Right renal pelvis (tissue), 4 donors: Measurements from ENCODE around the gene NLRP1. TPM values are rescaled to one million over a fixed set of nuclear protein-coding genes. Genes with fewer than 3 reads are reported as not detected.
A peak's percentile ranks its signal among the peaks of the same experiment; 100 is the strongest.

Source experiments
- DNase-seq, 4 donors: peaks; one replicate each; pipeline ENCODE4 v3.0.0-alpha.2; 2013; ENCODE audit warnings: low read depth in 4 of 4, low spot score in 3 of 4, missing footprints in 1 of 4
- polyA plus RNA-seq, 4 donors: library from polyadenylated mRNA; unstranded; fragments of 120-200 nt; gene quantifications; one replicate each; pipeline ENCODE4 v1.2.1, GENCODE V29; 2013; ENCODE audit not compliant: insufficient read length in 4 of 4

Gene NLRP1
- polyA plus RNA-seq, 4 donors, result 44.2 to 61.3 (median 48.7) TPM

DNA sequence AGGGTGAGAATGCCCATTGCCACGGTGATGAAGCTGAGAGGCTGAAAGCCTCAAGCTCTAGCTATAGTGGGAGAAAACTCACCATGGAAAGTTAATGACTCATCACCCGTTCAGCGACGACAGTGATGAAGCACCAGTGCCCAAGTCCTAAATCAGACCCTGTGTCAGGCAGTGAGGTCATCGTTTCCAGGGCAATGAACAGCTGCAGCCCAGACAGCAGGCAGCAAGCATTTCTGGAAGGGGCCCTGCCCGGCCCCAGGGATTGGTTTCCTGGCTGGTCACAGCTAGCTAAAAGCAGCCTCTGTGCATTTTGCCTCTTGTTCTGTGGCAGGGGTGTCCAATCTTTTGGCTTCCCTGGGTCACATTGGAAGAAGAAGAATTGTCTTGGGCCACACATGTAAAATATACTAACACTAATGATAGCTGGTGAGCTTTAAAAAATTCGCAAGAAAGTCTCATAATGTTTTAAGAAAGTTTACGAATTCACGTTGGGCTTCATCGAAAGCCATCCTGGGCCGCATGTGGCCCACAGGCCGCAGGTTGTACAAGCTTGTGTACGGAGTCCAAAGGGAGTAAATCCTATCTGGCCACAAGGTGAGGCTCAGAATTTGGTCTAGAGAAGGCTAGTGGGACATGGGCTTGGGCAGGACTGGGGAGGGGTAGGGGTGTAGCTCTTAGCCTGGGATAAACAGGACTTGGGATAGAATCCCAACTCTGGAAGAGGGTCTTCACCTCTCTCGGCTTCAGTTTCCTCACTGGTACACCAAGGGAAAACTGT is 57.3 kb downstream of the NLRP1 start:
- peak; percentile 60 to 83 (median 74) for DNase-seq

DNA sequence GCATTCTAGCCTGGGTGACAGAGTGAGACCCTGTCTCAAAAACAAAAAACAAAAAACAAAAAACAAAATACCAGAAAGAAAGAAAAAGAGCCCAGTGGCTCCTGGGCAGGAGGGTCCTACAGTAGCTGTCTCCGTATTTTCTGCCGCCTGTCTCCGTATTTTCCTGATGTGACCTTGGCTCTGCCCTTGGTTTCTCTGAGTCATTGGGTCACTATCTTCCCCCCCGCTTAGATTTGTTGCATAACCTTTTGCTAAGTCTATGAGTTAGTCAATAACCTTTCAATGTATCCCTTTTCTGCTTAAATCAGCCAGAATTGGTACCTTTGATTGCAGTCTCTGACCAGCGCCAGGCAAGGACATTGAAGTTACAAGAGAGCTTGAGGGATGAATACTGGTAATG is 61.1 kb downstream of the NLRP1 start:
- DNase-seq, result no peak

DNA sequence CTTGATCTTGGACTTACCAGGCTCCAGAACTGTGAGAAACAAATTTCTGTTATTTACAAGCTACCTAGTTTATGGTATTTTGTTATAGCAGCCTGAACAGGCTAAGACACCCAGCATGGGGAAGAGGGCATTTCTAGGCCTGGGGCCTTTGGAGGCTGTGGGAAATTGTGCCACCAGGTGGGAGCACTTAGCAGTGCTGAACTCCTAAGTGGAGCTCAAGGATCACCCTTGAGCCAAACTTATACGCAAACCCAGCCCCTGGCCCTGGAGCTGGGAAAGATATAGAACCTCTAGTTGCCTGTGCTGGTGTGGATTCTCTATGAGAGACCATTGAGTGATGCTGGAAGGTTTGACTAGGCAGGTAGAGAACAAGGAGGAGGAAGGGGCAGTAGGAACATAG is 61.8 kb downstream of the NLRP1 start:
- DNase-seq, result no peak

DNA sequence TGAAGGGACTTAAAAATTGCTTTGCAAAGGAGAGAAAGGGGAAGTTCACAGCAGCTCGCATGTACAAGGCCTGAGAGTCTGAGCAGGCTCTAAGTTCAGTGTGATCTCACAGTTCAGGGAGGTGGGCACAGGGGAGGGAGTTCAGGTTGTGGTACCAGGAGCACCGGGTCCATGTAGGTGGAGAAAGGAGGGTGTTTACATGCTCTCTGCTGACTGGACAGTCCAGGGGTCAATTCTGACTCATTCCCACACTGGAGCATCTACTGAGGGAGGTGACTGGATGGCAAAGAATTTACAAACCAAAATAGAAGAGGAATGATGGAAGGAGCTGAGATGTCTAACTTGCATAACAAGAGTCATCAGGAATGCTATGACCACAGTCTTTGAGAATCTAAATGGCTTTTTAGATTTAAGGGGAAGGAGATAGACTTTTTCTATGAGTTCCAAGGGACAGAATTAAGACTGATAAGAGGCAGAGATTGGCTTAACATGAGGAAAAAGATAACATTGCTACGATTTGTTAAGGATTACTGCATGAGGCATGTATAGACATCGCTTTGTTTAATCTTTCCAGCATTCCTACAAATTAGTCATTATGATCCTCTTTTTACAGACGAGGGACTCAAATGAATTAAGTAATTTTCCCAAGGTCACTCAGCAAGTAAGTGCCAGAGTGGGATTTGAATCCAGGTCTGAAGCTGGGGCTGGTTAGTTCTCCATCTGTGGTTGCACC is 68.1 kb downstream of the NLRP1 start:
- no peak for DNase-seq

DNA sequence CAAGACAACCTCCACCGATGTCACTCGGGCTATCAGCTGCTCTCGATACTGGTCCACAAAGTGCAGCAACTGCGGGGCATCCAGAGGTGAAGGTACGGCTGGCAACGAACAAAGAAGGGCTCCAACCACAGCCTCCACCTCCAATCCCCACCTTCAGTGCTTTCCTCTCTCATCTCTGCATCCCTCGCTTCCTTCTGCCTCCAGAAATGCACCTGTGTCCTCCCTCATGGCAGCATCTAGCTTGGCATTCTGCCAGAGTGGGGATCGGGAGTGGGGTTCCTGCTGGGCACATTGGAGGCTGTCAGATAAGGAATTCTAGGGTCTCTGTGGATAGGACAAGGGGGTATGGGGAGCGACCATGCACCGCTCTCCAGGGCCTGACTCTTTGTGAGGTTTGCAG is 69.3 kb downstream of the NLRP1 start:
- no peak for DNase-seq

DNA sequence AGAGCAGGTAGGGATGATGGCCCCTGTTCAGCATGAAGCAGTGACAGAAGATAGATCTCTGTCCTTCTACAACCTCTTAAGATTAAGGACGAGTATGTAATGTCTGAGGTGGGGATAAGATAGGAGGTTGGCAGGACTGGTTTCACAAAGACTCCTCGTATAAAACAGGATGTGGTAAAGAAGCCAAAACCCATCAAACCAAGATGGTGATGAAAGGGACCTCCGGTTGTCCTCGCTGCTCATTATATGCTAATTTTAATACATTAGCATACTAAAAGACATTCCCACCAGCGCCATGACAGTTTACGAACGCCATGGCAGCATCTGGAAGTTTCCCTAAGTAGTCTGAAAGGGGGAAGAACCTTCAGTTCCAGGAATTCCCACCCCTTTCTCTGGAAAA is 70.7 kb downstream of the NLRP1 start:
- DNase-seq, result no peak

DNA sequence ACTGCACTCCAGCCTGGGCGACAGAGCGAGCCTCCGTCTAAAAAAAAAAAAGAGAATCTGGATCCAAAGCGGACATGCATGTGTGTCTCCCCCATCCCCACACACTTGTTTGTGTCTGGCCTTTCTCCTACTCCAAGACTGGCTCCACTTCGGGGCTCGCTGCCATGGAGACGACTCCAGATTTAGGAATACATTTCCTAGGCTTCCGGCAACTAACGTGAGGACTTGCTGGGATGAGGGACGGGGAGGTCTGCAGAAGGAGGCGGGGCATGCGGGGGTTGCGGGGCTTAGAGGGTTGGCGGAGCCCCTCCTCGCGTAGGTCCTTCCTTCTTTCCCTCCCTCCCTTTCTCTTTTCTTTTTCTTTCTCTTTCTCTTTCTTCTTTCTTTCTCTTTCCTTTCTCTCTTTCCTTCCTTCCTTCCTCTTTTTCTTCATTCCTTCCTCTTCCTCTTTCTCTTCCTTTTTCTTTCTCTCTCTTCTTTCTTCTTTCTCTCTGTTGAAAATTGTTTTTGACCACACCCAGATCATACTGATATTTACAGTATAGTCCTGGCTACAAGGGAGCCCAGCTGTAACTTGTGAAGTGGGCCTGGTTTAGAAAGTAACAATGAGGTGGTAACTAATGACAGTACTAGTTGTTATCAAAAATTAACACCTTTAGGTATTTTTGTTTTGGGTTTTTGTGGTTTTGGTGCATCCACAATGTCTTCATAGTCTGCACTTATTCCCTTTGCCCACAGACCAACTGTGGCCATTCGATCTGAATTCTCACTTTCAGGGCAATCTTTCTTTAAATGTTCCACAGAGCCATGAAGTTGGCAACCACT is 72.7 kb downstream of the NLRP1 start:
- DNase-seq, result no peak

DNA sequence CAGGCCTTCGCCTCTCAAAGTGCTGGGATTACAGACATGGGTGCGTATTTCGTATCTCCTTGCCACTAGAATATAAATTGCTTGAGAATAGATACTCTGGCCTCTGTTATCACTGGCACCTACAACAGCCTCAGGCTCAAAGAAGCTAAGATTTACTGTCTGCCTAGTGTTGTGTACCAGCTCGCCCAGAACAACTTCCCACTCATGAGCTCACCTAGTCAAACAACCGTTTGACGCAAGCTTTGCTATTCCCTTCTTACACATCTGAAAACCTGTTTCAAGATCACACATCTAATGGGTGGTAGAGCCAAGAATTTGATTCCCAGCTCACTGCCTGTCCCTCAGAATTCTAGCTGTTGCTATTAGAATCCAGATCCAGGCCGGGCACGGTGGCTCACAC is 73.5 kb downstream of the NLRP1 start:
- DNase-seq, result no peak

DNA sequence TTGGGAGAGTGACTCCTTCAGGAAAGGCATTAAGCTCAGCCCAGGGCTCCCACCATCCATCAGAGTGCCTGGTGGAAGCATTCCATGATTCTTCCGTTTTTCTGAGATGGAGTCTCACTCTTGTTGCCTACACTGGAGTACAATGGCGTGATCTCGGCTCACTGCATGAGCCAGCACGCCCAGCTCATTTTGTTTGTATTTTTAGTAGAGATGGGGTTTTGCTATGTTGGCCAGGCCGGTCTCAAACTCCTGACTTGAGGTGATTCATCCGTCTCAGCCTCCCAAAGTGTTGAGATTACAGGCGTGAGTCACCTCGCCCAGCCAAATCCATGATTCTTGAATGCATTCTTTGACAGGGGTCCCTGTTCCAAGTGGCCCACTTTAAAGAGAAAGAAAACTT is 74.8 kb downstream of the NLRP1 start:
- no peak for DNase-seq

DNA sequence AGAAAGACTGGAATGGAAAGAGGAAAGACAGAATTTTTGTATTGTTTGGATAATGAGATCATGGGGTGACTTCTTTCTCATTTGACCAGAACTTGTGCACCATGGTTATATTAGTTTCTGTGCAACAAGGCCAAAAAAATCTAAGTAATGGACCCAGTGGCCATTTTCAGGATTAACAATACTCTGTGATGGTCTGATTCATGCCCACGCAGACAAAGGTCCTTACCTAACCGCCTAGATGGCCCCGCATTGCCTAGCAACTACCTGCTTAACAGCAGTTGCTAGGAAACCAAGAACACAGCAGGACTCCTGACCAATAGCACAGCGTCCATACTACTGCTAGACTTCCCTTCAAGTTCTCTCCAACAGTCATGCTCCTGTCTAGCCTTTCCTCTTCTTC is 75.5 kb downstream of the NLRP1 start:
- no peak for DNase-seq

DNA sequence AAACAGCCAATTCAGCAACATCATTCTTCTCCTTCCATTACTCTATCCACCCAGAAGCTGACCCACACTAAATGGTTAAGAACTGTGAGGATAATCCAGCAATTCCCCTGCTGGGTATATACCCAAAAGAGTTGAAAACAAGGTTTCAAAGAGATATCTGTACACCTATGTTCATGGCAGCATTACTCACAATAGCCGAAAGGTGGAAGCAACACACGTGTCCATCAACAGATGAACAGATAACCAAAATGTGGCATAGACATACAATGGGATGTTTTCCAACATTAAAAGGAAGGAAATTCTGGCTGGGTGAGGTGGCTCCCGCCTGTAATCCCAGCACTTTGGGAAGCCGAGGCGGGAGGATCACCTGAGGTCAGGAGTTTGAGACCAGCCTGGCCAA is 78.0 kb downstream of the NLRP1 start:
- DNase-seq, result no peak

DNA sequence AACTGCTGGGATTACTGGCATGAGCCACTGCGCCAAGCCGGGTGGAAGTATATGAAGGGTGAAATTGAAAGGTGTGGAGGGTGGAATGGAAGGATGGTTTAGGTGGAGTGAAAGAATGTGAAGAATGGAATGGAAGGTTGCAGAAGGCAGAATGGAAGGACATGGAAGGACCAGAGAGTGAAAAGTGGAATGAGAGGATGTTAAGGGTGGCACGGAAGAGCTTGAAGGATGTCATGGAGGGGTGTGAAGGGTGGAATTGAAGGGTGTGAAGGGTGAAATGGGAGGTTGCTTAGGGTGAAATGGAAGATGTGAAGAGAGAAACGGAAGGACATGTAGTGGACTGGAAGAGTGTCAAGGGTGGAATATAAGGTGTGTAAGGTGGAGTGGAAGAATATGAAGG is 81.8 kb downstream of the NLRP1 start:
- DNase-seq, result no peak

DNA sequence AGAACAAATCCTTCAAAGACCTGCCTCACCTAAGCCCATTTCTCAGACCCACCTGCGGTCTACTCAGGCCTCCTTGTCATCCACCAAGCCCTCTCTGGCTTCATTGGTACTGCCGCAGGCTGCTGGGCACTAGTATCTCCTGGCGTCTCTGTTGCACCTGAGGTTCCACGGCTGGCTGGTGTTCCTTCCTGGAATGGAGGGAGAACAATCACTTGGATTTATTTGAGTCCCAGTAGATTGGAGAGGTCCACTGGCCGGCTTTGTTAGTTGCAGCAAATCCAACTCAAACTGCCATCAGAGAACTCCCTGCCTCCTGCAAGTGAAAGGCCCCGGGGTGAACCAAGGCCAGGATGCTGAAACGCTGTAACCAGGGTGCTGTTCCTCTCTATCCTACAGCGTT is 82.6 kb downstream of the NLRP1 start:
- DNase-seq, result no peak

DNA sequence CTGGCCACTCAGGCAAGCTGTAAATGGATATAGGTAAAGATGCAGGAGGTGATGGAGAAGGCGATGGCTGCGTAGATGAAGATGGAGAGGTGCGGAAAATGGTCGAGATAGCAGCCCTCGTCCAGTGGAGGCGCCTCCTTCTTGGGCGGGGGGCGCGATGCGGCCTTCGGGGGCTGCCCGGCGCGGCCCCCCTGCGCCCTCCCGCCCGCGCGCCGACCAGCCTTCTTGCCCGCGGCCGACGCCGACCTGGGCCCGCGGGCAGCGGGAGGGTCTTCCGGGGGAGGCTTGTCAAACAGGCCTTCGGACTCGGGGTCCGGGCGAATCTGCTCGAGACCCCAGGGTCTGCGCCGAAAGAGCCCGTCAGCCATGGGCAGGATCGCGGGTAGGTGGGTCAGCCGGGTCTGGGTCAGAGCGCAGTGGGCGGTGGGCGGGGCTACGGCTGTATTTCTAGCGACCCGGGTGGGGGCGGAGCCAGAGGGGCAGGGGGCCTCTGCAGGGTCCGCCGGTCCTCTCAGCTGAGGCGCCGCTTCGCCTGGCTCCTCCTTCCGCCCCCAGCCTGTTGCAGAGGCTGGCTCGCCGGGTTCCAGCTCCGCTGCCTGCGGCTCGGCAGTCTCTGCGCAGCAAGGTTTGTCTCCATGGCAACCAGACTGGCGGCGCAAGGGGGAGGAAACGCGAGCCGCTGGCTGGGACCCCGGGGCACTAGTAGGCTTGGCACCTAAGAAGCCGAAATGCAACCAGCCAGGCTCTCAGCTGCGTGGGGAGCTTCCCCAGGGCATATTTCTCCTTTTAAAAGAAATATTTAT is 83.5 kb downstream of the NLRP1 start:
- DNase-seq, result peak; percentile 84 to 88 (median 88)

DNA sequence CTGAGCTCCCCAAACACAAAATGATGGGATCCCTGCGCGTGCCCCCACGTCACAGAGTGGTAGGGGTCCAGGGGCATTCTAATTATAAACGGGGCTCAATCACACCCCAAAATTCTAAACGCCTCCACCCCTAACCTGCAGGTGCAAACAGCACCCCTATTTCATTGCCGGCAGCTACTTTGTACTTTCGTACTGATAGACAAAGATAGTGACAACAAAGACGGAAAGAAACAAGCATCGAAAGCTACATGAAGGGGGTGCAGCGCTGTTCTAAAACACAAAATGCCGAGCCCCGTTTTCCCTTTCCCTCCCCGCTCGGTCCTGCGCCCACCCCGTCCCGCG is 84.1 kb downstream of the NLRP1 start:
- DNase-seq, result no peak

DNA sequence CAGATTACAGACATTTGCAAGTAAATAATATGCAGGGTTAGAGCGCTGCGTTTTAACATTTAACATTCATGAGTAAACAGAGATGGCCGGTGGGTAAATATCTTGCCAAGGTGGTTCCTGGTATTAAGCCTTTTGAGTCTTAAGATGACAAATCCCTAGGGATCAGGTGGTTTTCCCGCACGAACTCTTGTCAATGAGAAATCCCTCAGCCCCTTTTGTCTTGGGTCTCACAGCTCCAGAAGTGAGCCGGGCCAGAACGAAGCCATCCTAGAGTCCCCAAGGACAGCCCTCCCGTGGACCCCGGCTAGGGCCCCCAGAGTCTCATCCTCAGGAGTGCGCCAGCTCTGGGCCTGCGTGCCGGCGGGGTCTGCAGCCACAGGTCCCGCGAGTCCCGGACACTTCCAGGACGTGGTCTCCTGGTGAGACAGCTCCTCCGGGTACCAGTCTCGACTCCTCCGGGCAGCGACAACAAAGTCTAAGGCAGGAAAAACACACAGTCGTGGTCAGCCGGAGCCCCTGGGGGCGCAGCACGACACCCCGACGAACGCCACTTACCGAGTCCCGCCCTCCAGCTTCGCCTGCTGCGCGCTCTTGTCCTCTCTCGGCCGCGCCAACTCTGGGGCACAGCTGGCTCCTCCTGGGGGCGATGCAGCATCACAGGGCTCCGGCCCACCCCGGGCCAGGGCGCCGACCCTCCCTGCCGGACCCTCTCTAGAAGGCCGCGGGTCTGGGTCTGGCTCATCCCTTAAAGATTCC is 84.7 kb downstream of the NLRP1 start:
- DNase-seq, result no peak

DNA sequence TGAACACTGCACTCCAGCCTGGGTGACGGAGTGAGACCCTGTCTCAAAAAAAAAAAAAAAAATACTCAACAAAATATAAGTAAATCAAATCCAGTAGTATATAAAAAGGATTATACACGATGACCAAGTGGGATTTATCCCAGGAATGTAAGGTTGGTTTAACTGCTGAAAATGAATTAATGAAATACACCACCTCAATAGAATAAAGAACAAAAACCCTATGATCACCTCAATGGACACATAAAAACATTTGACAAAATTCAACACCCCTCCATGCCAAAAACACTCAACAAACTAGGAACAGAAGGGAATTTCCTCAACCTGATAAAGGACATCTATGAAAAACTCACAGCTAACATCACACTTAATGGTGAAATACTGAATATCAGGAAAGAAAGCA is 91.3 kb downstream of the NLRP1 start:
- no peak for DNase-seq

DNA sequence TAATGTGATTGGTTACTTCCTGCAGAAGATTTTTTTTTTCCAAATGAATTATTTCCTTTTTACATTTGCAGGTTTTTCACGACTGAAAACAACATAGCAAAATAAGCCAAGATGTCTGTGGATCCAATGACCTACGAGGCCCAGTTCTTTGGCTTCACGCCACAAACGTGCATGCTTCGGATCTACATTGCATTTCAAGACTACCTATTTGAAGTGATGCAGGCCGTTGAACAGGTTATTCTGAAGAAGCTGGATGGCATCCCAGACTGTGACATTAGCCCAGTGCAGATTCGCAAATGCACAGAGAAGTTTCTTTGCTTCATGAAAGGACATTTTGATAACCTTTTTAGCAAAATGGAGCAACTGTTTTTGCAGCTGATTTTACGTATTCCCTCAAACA is 95.6 kb downstream of the NLRP1 start:
- DNase-seq, result no peak

DNA sequence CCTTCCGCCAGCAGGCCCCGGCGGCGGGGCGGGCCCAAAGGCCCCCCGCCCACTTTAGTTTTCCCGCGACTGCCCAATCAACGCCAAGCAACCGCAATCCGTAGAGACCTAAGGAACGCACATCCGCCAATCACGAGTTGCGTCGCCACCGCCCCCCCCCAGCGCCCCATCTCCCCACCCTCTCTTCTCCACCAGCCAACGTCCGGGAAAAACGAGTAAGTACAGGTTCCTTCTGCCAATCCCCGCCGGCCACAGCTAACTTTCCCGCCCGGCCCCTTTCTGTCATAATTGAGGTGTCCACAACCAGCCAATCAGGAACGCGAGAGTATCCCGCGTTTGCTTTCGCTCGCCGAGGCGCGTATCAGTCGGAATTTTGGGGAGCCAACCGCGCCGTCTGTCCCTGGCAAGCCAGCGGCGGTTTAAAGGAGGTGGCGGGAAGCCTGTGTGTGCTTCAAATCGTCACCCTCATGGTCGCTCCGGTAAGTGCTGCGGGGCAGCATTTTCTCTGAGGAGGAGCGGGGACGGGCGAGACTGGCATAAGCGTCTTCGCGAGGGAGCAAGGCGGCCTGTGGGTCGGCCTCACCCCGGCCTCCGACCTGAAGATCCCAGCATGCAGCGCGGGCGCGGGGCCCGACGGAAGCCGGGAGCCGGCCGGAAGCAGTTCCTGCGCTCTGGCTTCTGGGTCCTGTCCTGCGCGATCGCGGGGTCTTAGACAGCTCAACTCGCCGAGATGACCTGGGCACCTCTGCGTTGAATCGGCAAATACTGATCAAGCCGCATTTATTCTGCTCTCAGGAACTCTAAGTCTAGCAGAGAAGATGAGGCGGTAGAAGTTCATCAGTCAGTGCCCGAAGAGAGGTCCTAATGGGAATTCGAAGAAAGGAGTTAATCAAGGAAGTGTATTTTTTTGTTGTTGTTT is 97.8 kb downstream of the NLRP1 start, which contains the start of gene MIS12:
Gene MIS12, plus strand, starts transcription at position 361 of the 919 bp plus-strand sequence. CDS start 2,297 bp downstream, outside the sequence.
- peak; percentile 93 to 98 (median 96) for DNase-seq
